IMR-90 (cell line): Measurements from ENCODE around the gene RASSF3. TPM values are rescaled to one million over a fixed set of nuclear protein-coding genes. Genes with fewer than 3 reads are reported as not detected.
"Not testable (repeated sequence)": the region's sequence is repeated elsewhere in the genome, so short reads cannot be mapped to it uniquely, and the experiment has no call there.

Experiments
- ATAC-seq: fragments of 200-7000 bp; cut with Tn5 transposase; 2 replicates; pipeline ENCODE4 v1.9.1; 2020; ENCODE audit warnings: low read depth, mild to moderate bottlenecking, moderate library complexity
- BruUV-seq: library from RNA; stranded (reverse); fragments of 400-500 nt; replicated peaks from 2 replicates; lab custom pipeline; 2021; lab: Mats Ljungman, UMichigan
- CTCF ChIA-PET: fragments of 300-600 bp; formaldehyde crosslinking; extraction: SDS; loops from one replicate; lab custom pipeline; 2021; ENCODE audit warnings: antibody characterized with exemption; lab: Yijun Ruan, JAX
- POLR2A ChIA-PET: fragments of 300-600 bp; sonication (Branson Sonifier 250); formaldehyde crosslinking; loops from one replicate; lab custom pipeline; 2022; ENCODE audit warnings: antibody characterized with exemption; ENCODE audit not compliant: unreplicated experiment; lab: Charles Lee
- DNase-seq: peaks from one replicate; pipeline ENCODE4 v3.0.0; 2013
- H2AFZ ChIP-seq: replicated peaks from 2 replicates; pipeline ENCODE3; 2013; ENCODE audit warnings: low read length, mild to moderate bottlenecking; ENCODE audit not compliant: poor library complexity
- H2AK5ac ChIP-seq: 2 replicates; pipeline ENCODE4 v1.6.1; 2013; ENCODE audit warnings: low read depth, low read length, inconsistent platforms
- H2AK9ac ChIP-seq: replicated peaks from 2 replicates; pipeline ENCODE3; 2013; ENCODE audit warnings: mild to moderate bottlenecking, low read depth, low read length, moderate library complexity; ENCODE audit not compliant: poor library complexity
- H2BK120ac ChIP-seq: 2 replicates; pipeline ENCODE4 v1.6.1; 2013; ENCODE audit warnings: low read depth, low read length, inconsistent platforms
- H2BK15ac ChIP-seq: 3 replicates; pipeline ENCODE4 v1.6.1; 2013; ENCODE audit warnings: low read depth, low read length, inconsistent platforms
- H2BK20ac ChIP-seq: 2 replicates; pipeline ENCODE4 v1.6.1; 2013; ENCODE audit warnings: low read depth, mild to moderate bottlenecking, inconsistent platforms, low read length, moderate library complexity
- H2BK5ac ChIP-seq: 2 replicates; pipeline ENCODE4 v1.6.1; 2013; ENCODE audit warnings: mild to moderate bottlenecking, low read depth, low read length, inconsistent platforms; ENCODE audit not compliant: poor library complexity, severe bottlenecking
- H3K14ac ChIP-seq: replicated peaks from 2 replicates; pipeline ENCODE4 v1.6.1; 2013; ENCODE audit warnings: low read depth, low read length, inconsistent platforms
- H3K18ac ChIP-seq: 2 replicates; pipeline ENCODE4 v1.6.1; 2013; ENCODE audit warnings: low read depth, low read length, control low read depth
- H3K23ac ChIP-seq: 2 replicates; pipeline ENCODE4 v1.6.1; 2013; ENCODE audit warnings: low read depth, low read length, inconsistent platforms
- H3K27ac ChIP-seq: 2 replicates; pipeline ENCODE4 v1.5.1; 2013; ENCODE audit warnings: mild to moderate bottlenecking, control low read depth, low read length; ENCODE audit not compliant: insufficient read depth
- H3K27me3 ChIP-seq: 2 replicates; pipeline ENCODE4 v1.6.1; 2013; ENCODE audit warnings: low read length; ENCODE audit not compliant: control insufficient read depth, insufficient read depth
- H3K36me3 ChIP-seq: 2 replicates; pipeline ENCODE4 v1.6.1; 2013; ENCODE audit warnings: low read length, mixed read lengths; ENCODE audit not compliant: control insufficient read depth, insufficient read depth
- H3K4ac ChIP-seq: 2 replicates; pipeline ENCODE4 v1.6.1; 2013; ENCODE audit warnings: low read depth, low read length, inconsistent platforms
- H3K4me1 ChIP-seq: 2 replicates; pipeline ENCODE4 v1.6.1; 2013; ENCODE audit warnings: low read length, mixed read lengths; ENCODE audit not compliant: control insufficient read depth, insufficient read depth
- H3K4me2 ChIP-seq: 2 replicates; pipeline ENCODE4 v1.6.1; 2013; ENCODE audit warnings: low read depth, mild to moderate bottlenecking, control low read depth, low read length, moderate library complexity
- H3K4me3 ChIP-seq: 2 replicates; pipeline ENCODE4 v1.5.1; 2013; ENCODE audit warnings: low read depth, mild to moderate bottlenecking, control low read depth, low read length, moderate library complexity; ENCODE audit not compliant: insufficient read depth
- H3K56ac ChIP-seq: 2 replicates; pipeline ENCODE4 v1.6.1; 2013; ENCODE audit warnings: low read length, inconsistent platforms; ENCODE audit not compliant: insufficient read depth; ENCODE audit errors: extremely low read depth
- H3K79me1 ChIP-seq, 2 experiments: 2 replicates each; pipeline ENCODE4 v1.6.1; 2013; ENCODE audit warnings: low read length in 2 of 2, inconsistent platforms in 1 of 2, low read depth in 1 of 2
- H3K9ac ChIP-seq: 2 replicates; pipeline ENCODE4 v1.6.1; 2013; ENCODE audit warnings: low read depth, low read length, control low read depth
- H3K9me1 ChIP-seq: 2 replicates; pipeline ENCODE4 v1.6.1; 2013; ENCODE audit warnings: low read length, inconsistent platforms; ENCODE audit not compliant: insufficient read depth
- H3K9me3 ChIP-seq: 2 replicates; pipeline ENCODE4 v1.6.1; 2013; ENCODE audit warnings: low read length; ENCODE audit not compliant: control insufficient read depth, insufficient read depth
- H4K20me1 ChIP-seq: 2 replicates; pipeline ENCODE4 v1.6.1; 2013; ENCODE audit warnings: low read length, inconsistent platforms; ENCODE audit not compliant: insufficient read depth
- H4K5ac ChIP-seq: 2 replicates; pipeline ENCODE4 v1.6.1; 2013; ENCODE audit warnings: mild to moderate bottlenecking, low read depth, low read length, control low read depth
- H4K8ac ChIP-seq, 2 experiments: 2 replicates each; pipeline ENCODE4 v1.6.1; 2013; ENCODE audit warnings: low read depth in 2 of 2, low read length in 2 of 2, control low read depth in 1 of 2, inconsistent platforms in 1 of 2
- H4K91ac ChIP-seq: 2 replicates; pipeline ENCODE4 v1.6.1; 2013; ENCODE audit warnings: low read depth, low read length, inconsistent platforms; ENCODE audit not compliant: insufficient read depth
- WGBS, 2 experiments: methylation state at CpG; one replicate each; pipeline versions ENCODE4 v1.1.5 to v1.1.7; 2013; ENCODE audit warnings: missing lambda C conversion rate in 2 of 2; ENCODE audit not compliant: insufficient read length in 1 of 2; ENCODE audit errors: extremely low coverage in 2 of 2; 5-methylcytosine and 5-hydroxymethylcytosine counted together
- dilution Hi-C: fragments of 300-500 bp; cut with HindIII; formaldehyde crosslinking; loops from one replicate; pipeline ENCODE4 v1.14.3; 2018; ENCODE audit warnings: low sequenced_read_pairs; ENCODE audit not compliant: unreplicated experiment
- in situ Hi-C: fragments of 300-500 bp; cut with MboI; formaldehyde crosslinking; loops from 3 replicates; pipeline ENCODE4 v1.14.3; 2019; ENCODE audit warnings: low sequenced_read_pairs, inconsistent platforms, mixed read lengths
- intact Hi-C: fragments of 100-400 bp; cut with micrococcal nuclease; formaldehyde crosslinking; loops from 2 replicates; pipeline ENCODE4 v1.10.0; 2022
- polyA plus RNA-seq, 3 experiments: library from polyadenylated mRNA; depleted of rRNA; stranded (reverse); fragments of >200 nt; gene quantifications; 2 replicates each; pipeline ENCODE4 v1.2.3, GENCODE V29; 2012; ENCODE audit warnings: low replicate concordance in 1 of 3
- total RNA-seq: library from RNA; depleted of rRNA; stranded (reverse); fragments of >200 nt; gene quantifications from 2 replicates; pipeline ENCODE4 v1.2.3, GENCODE V29; 2012

Gene RASSF3
- total and polyA plus RNA-seq, 2 of the 4 experiments (the other 2 are of a cell fraction), result 18.7 to 39.3 TPM

GRCh38 chr12:64613775-64614398 lies 3.6 kb downstream of the RASSF3 start:
- dilution Hi-C loops, H2BK15ac ChIP-seq, H3K9me1 ChIP-seq, H4K20me1 ChIP-seq, H3K9me3 ChIP-seq, H3K27me3 ChIP-seq, H3K4ac ChIP-seq, H2AK9ac ChIP-seq, H3K4me3 ChIP-seq, H3K4me1 ChIP-seq, H4K91ac ChIP-seq, H3K18ac ChIP-seq, H3K27ac ChIP-seq, H3K23ac ChIP-seq, H2BK120ac ChIP-seq, H3K36me3 ChIP-seq, H2AFZ ChIP-seq, BruUV-seq, H4K5ac ChIP-seq, H2BK5ac ChIP-seq, DNase-seq, H3K4me2 ChIP-seq, in situ Hi-C loops, H2BK20ac ChIP-seq, H3K56ac ChIP-seq, H4K8ac ChIP-seq, H3K9ac ChIP-seq, ATAC-seq, H3K14ac ChIP-seq, H2AK5ac ChIP-seq: not testable (repeated sequence)
- peaks cover 19 to 50% of the 10 kb centered on the region in 2 experiments for H3K79me1 ChIP-seq
- ChIA-PET POLR2A (interaction anchor here (0.6 kb wide), 2 partner anchors 49 to 78 kb away, joined by 4 to 6 read pairs; no protein-coding TSS in a partner anchor), CTCF (interaction anchor here (0.6 kb wide), 1 partner anchor 69 kb away, joined by 3 read pairs; no protein-coding TSS in a partner anchor)
- intact Hi-C loops, result loop anchor here (5.0 kb wide), 1 partner anchor 53 kb away; no protein-coding TSS in a partner anchor
- 97% methylated on average over 11 of the region's 19 CpGs; no CpG with 5 or more reads in 1 of the 2 experiments for WGBS, 2 experiments
